IPS DF 19.7 (cell line): ENCODE data around the gene CD300A.

ENCODE experiments used
- DNase-seq: peaks from one replicate; pipeline ENCODE4 v3.0.0-alpha.2; 2013; ENCODE audit warnings: low read depth, low spot score

The CD300A gene

GRCh38 chr17:74439691-74440567 is 26.5 kb upstream of the CD300A start:
- no peak for DNase-seq

GRCh38 chr17:74441537-74441936 is 24.9 kb upstream of the CD300A start:
- no peak for DNase-seq

GRCh38 chr17:74442291-74442669 is 24.2 kb upstream of the CD300A start:
- DNase-seq: no peak

- no peak for DNase-seq
Observed at GRCh38 chr17:74442670-74443515, 23.5 kb upstream of the CD300A start.

- DNase-seq: no peak
Observed at GRCh38 chr17:74443516-74444296, 22.7 kb upstream of the CD300A start.

- no peak for DNase-seq
Observed at GRCh38 chr17:74444406-74444805, 22.0 kb upstream of the CD300A start.

GRCh38 chr17:74445158-74445557 is 21.3 kb upstream of the CD300A start:
- DNase-seq: no peak

- no peak for DNase-seq
Observed at GRCh38 chr17:74446551-74447500, 19.6 kb upstream of the CD300A start.

GRCh38 chr17:74447628-74448159 is 18.7 kb upstream of the CD300A start:
- no peak for DNase-seq

- no peak for DNase-seq
Observed at GRCh38 chr17:74448756-74449155, 17.7 kb upstream of the CD300A start.

GRCh38 chr17:74449306-74449705 is 17.1 kb upstream of the CD300A start:
- no peak for DNase-seq

- DNase-seq: no peak
Observed at GRCh38 chr17:74449773-74450172, 16.7 kb upstream of the CD300A start.

- DNase-seq: no peak
Observed at GRCh38 chr17:74450231-74450630, 16.2 kb upstream of the CD300A start.

GRCh38 chr17:74450925-74451403 is 15.5 kb upstream of the CD300A start:
- no peak for DNase-seq

- DNase-seq: no peak
Observed at GRCh38 chr17:74451557-74451956, 14.9 kb upstream of the CD300A start.

- no peak for DNase-seq
Observed at GRCh38 chr17:74452033-74452840, 14.2 kb upstream of the CD300A start.

GRCh38 chr17:74452841-74453661 is 13.4 kb upstream of the CD300A start:
- no peak for DNase-seq

- no peak for DNase-seq
Observed at GRCh38 chr17:74453665-74454196, 12.7 kb upstream of the CD300A start.
